Keratinocyte (primary cell): Measurements from ENCODE around the gene FTO. TPM values are rescaled to one million over a fixed set of nuclear protein-coding genes. Genes with fewer than 3 reads are reported as not detected.

Experiments
- DNase-seq: peaks from one replicate; pipeline ENCODE4 v3.0.0-alpha.2; 2011; ENCODE audit warnings: low read depth, missing footprints, low spot score
- FAIRE-seq: peaks from 2 replicates; lab custom pipeline; 2011; peaks lifted over from hg19 to GRCh38; lab: Jason Lieb, UNC
- H2AFZ ChIP-seq: 2 replicates; pipeline ENCODE4 v1.6.0; 2012; ENCODE audit warnings: low read length, control low read depth, inconsistent platforms; ENCODE audit not compliant: control insufficient read depth
- H3K27ac ChIP-seq: 2 replicates; pipeline ENCODE4 v1.5.1; 2011; ENCODE audit warnings: low read length; ENCODE audit not compliant: control insufficient read depth, insufficient read depth
- H3K27me3 ChIP-seq: 3 replicates; pipeline ENCODE4 v1.6.0; 2011; ENCODE audit warnings: low read length; ENCODE audit not compliant: control insufficient read depth, insufficient read depth; ENCODE audit errors: extremely low read depth
- H3K36me3 ChIP-seq, 2 experiments: 2 replicates in 1 of 2; 3 replicates in 1 of 2; pipeline ENCODE4 v1.5.1; 2011; ENCODE audit warnings: low read length in 2 of 2, mild to moderate bottlenecking in 1 of 2; ENCODE audit not compliant: control insufficient read depth in 2 of 2, insufficient read depth in 2 of 2; ENCODE audit errors: extremely low read depth in 1 of 2
- H3K4me1 ChIP-seq: 3 replicates; pipeline ENCODE4 v1.5.1; 2011; ENCODE audit warnings: low read length; ENCODE audit not compliant: control insufficient read depth, insufficient read depth; ENCODE audit errors: extremely low read depth
- H3K4me2 ChIP-seq: 3 replicates; pipeline ENCODE4 v1.6.0; 2011; ENCODE audit warnings: low read depth, low read length; ENCODE audit not compliant: control insufficient read depth, insufficient read depth; ENCODE audit errors: extremely low read depth
- H3K4me3 ChIP-seq, 3 experiments: fragments of 200-600 bp in 1 of 3; sonication (generic) in 1 of 3; 2 replicates in 2 of 3; 3 replicates in 1 of 3; pipeline ENCODE4 v1.5.1; 2011 to 2016; ENCODE audit warnings: low read length in 3 of 3, mild to moderate bottlenecking in 3 of 3, control low read depth in 2 of 3, inconsistent platforms in 1 of 3, low read depth in 1 of 3, mixed read lengths in 1 of 3, mixed run types in 1 of 3, moderate library complexity in 1 of 3; ENCODE audit not compliant: control insufficient read depth in 2 of 3, insufficient read depth in 2 of 3; ENCODE audit errors: extremely low read depth in 1 of 3
- H3K79me2 ChIP-seq: 2 replicates; pipeline ENCODE4 v1.6.0; 2012; ENCODE audit warnings: low read length; ENCODE audit not compliant: control insufficient read depth, insufficient read depth
- H3K9ac ChIP-seq: 3 replicates; pipeline ENCODE4 v1.6.0; 2011; ENCODE audit warnings: low read length; ENCODE audit not compliant: control insufficient read depth, insufficient read depth; ENCODE audit errors: extremely low read depth
- H3K9me1 ChIP-seq: 3 replicates; pipeline ENCODE4 v1.6.0; 2011; ENCODE audit warnings: low read length; ENCODE audit not compliant: control insufficient read depth, insufficient read depth; ENCODE audit errors: extremely low read depth
- H3K9me3 ChIP-seq: 2 replicates; pipeline ENCODE4 v1.5.1; 2012; ENCODE audit warnings: low read depth, low read length; ENCODE audit not compliant: control insufficient read depth
- H4K20me1 ChIP-seq: 3 replicates; pipeline ENCODE4 v1.6.0; 2011; ENCODE audit warnings: low read length; ENCODE audit not compliant: control insufficient read depth, insufficient read depth; ENCODE audit errors: extremely low read depth
- EZH2 ChIP-seq: IDR thresholded peaks from one replicate; pipeline ENCODE4 v1.6.1; 2012; ENCODE audit warnings: inconsistent platforms, mild to moderate bottlenecking, low read length, moderate library complexity
- dilution Hi-C: fragments of 300-500 bp; cut with MboI; formaldehyde crosslinking; loops from one replicate; pipeline ENCODE4 v1.7.0; 2020; ENCODE audit warnings: low sequenced_read_pairs; ENCODE audit not compliant: extremely low pct_ligation_motif_present
- polyA plus RNA-seq, 5 experiments: library from polyadenylated mRNA; depleted of rRNA in 3 of 5; stranded (reverse) in 3 of 5; stranded (forward) in 1 of 5; unstranded in 1 of 5; fragments of >200 nt; gene quantifications; 1 replicate in 1 of 5; 2 replicates in 3 of 5; 3 replicates in 1 of 5; pipeline versions ENCODE4 v1.2.1 to v1.2.3, GENCODE V29; 2011 to 2012; ENCODE audit warnings: missing spikeins in 2 of 5, low read depth in 1 of 5, low replicate concordance in 1 of 5
- TF ChIP-seq, protein P1 (sequence below), 3 experiments: IDR thresholded peaks in 1 of 3; conservative IDR thresholded peaks in 1 of 3; optimal IDR thresholded peaks in 1 of 3; 2 replicates in 2 of 3; 3 replicates in 1 of 3; pipeline versions ENCODE3 to v1.5.1; 2011; ENCODE audit warnings: low read length in 3 of 3, mild to moderate bottlenecking in 3 of 3, moderate library complexity in 2 of 3, control low read depth in 1 of 3, inconsistent platforms in 1 of 3; ENCODE audit not compliant: insufficient read depth in 2 of 3; ENCODE audit errors: extremely low read depth in 1 of 3

FTO gene
- polyA plus RNA-seq, 1 donor (not counting 4 experiments of a cell fraction or from before 2014, with no cell fraction given) = 56.4 TPM

- H2AFZ ChIP-seq = no peak overlapping the region
- H3K4me3 ChIP-seq = no peak overlapping the region
- no peaks in the 10 kb centered on the region for H3K4me1 ChIP-seq
- no peaks in the 10 kb centered on the region for H3K79me2 ChIP-seq
- H3K9ac ChIP-seq = no peak overlapping the region
- H4K20me1 ChIP-seq = no peaks in the 10 kb centered on the region
- no peaks in the 10 kb centered on the region for H3K27me3 ChIP-seq
- FAIRE-seq (no peak), DNase-seq (no peak)
- dilution Hi-C loops = no loop called here
- no peaks in the 10 kb centered on the region for H3K9me3 ChIP-seq
- no peak overlapping the region for H3K27ac ChIP-seq
- H3K9me1 ChIP-seq = no peaks in the 10 kb centered on the region
- no peak overlapping the region for H3K4me2 ChIP-seq
- no peak for TF ChIP-seq EZH2
- TF ChIP-seq, protein P1, sequence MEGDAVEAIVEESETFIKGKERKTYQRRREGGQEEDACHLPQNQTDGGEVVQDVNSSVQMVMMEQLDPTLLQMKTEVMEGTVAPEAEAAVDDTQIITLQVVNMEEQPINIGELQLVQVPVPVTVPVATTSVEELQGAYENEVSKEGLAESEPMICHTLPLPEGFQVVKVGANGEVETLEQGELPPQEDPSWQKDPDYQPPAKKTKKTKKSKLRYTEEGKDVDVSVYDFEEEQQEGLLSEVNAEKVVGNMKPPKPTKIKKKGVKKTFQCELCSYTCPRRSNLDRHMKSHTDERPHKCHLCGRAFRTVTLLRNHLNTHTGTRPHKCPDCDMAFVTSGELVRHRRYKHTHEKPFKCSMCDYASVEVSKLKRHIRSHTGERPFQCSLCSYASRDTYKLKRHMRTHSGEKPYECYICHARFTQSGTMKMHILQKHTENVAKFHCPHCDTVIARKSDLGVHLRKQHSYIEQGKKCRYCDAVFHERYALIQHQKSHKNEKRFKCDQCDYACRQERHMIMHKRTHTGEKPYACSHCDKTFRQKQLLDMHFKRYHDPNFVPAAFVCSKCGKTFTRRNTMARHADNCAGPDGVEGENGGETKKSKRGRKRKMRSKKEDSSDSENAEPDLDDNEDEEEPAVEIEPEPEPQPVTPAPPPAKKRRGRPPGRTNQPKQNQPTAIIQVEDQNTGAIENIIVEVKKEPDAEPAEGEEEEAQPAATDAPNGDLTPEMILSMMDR (optimal IDR thresholded peaks at IDR 0.05 in 1 of 3, IDR thresholded peaks at IDR 0.05 in 1 of 3, conservative IDR thresholded peaks at IDR 0.05 in 1 of 3; ENCODE audit: extremely low read depth in 1 of 3, insufficient read depth in 2 of 3, low read length in 3 of 3) = no peak
- H3K36me3 ChIP-seq = no peaks in the 10 kb centered on the region
Measured at GRCh38 chr16:54143934-54144571, 440.1 kb downstream of the FTO start.

- no peak overlapping the region for H3K9ac ChIP-seq
- H3K4me3 ChIP-seq = no peak overlapping the region
- DNase-seq (no peak), FAIRE-seq (no peak)
- H3K4me1 ChIP-seq = no peaks in the 10 kb centered on the region
- no peak overlapping the region for H3K27ac ChIP-seq
- H3K9me3 ChIP-seq = no peaks in the 10 kb centered on the region
- H3K27me3 ChIP-seq = no peaks in the 10 kb centered on the region
- H3K9me1 ChIP-seq = no peaks in the 10 kb centered on the region
- no peaks in the 10 kb centered on the region for H3K36me3 ChIP-seq
- TF ChIP-seq EZH2 = no peak
- TF ChIP-seq, protein P1 (optimal IDR thresholded peaks at IDR 0.05 in 1 of 3, IDR thresholded peaks at IDR 0.05 in 1 of 3, conservative IDR thresholded peaks at IDR 0.05 in 1 of 3; ENCODE audit: extremely low read depth in 1 of 3, insufficient read depth in 2 of 3, low read length in 3 of 3) = no peak
- dilution Hi-C loops = no loop called here
- no peak overlapping the region for H2AFZ ChIP-seq
- H3K79me2 ChIP-seq = no peaks in the 10 kb centered on the region
- no peaks in the 10 kb centered on the region for H4K20me1 ChIP-seq
- H3K4me2 ChIP-seq = no peak overlapping the region
Measured at GRCh38 chr16:54144572-54144947, 440.6 kb downstream of the FTO start.
